Neural progenitor cell (in vitro differentiated cells): ENCODE measurements around the gene P2RX7. TPM values are rescaled to one million over a fixed set of nuclear protein-coding genes. Genes with fewer than 3 reads are reported as not detected.

Source experiments
- DNase-seq: peaks from one replicate; pipeline ENCODE4 v3.0.0-alpha.2; 2016; ENCODE audit warnings: low spot score
- H2AFZ ChIP-seq: fragments of 200-600 bp; sonication (generic); replicated peaks from 2 replicates; pipeline ENCODE4 v1.6.1; 2016; ENCODE audit warnings: antibody characterized with exemption
- H3F3A ChIP-seq: fragments of 200-600 bp; sonication (generic); 2 replicates; pipeline ENCODE4 v1.6.1; 2016; ENCODE audit warnings: antibody characterized with exemption, low read depth
- H3K27ac ChIP-seq: fragments of 200-600 bp; sonication (generic); 2 replicates; pipeline ENCODE4 v1.5.1; 2016; ENCODE audit warnings: mild to moderate bottlenecking
- H3K27me3 ChIP-seq: fragments of 200-600 bp; sonication (generic); 2 replicates; pipeline ENCODE4 v1.6.1; 2016; ENCODE audit warnings: mild to moderate bottlenecking, moderate library complexity
- H3K36me3 ChIP-seq: fragments of 200-600 bp; sonication (generic); 2 replicates; pipeline ENCODE4 v1.5.1; 2016
- H3K4me1 ChIP-seq: fragments of 200-600 bp; sonication (generic); 2 replicates; pipeline ENCODE4 v1.6.1; 2016; ENCODE audit warnings: mixed run types
- H3K4me2 ChIP-seq: fragments of 200-600 bp; sonication (generic); 2 replicates; pipeline ENCODE4 v1.6.1; 2016
- H3K4me3 ChIP-seq: fragments of 200-600 bp; sonication (generic); 2 replicates; pipeline ENCODE4 v1.5.1; 2016
- H3K79me2 ChIP-seq: fragments of 200-600 bp; sonication (generic); 2 replicates; pipeline ENCODE4 v1.6.1; 2016; ENCODE audit warnings: low read depth
- H3K9ac ChIP-seq: fragments of 200-600 bp; sonication (generic); 2 replicates; pipeline ENCODE4 v1.6.1; 2016
- H3K9me3 ChIP-seq: fragments of 200-600 bp; sonication (generic); 2 replicates; pipeline ENCODE4 v1.5.1; 2016; ENCODE audit warnings: low read depth
- H4K20me1 ChIP-seq: fragments of 200-600 bp; sonication (generic); 2 replicates; pipeline ENCODE4 v1.6.1; 2016; ENCODE audit warnings: low read depth
- H3K27ac Mint-ChIP-seq: 3 replicates; pipeline ENCODE4 v1.8.0; 2021; ENCODE audit warnings: mixed read lengths
- H3K27me3 Mint-ChIP-seq: 2 replicates; pipeline ENCODE4 v1.8.0; 2022; ENCODE audit warnings: low read depth, mild to moderate bottlenecking, inconsistent platforms, moderate library complexity, mixed read lengths; ENCODE audit not compliant: insufficient read depth
- H3K36me3 Mint-ChIP-seq: 3 replicates; pipeline ENCODE4 v1.8.0; 2021; ENCODE audit warnings: mixed read lengths
- H3K4me1 Mint-ChIP-seq: 3 replicates; pipeline ENCODE4 v1.8.0; 2021; ENCODE audit warnings: mixed read lengths
- H3K4me3 Mint-ChIP-seq: 3 replicates; pipeline ENCODE4 v1.8.0; 2021; ENCODE audit warnings: mild to moderate bottlenecking, moderate library complexity, mixed read lengths
- H3K9me3 Mint-ChIP-seq: 3 replicates; pipeline ENCODE4 v1.8.0; 2020; ENCODE audit warnings: mixed read lengths
- EZH2 ChIP-seq: fragments of 200-600 bp; sonication (generic); IDR thresholded peaks from 2 replicates; pipeline ENCODE4 v1.6.1; 2017; ENCODE audit warnings: antibody characterized with exemption, mild to moderate bottlenecking, moderate library complexity
- EZH2phosphoT487 ChIP-seq: fragments of 200-600 bp; sonication (generic); IDR thresholded peaks from 2 replicates; pipeline ENCODE4 v1.6.1; 2017; ENCODE audit warnings: antibody characterized with exemption
- total RNA-seq: library from RNA; depleted of rRNA; stranded (reverse); fragments of >200 nt; gene quantifications from 2 replicates; pipeline ENCODE4 v1.2.3, GENCODE V29; 2015; ENCODE audit warnings: low replicate concordance
- TF ChIP-seq, protein P1 (sequence below): fragments of 200-600 bp; sonication (generic); IDR thresholded peaks from 2 replicates; pipeline ENCODE4 v1.5.1; 2017; ENCODE audit warnings: antibody characterized with exemption, mild to moderate bottlenecking

P2RX7 gene
- total RNA-seq, 1 donor from 2014 or later = 0.71 TPM

DNA sequence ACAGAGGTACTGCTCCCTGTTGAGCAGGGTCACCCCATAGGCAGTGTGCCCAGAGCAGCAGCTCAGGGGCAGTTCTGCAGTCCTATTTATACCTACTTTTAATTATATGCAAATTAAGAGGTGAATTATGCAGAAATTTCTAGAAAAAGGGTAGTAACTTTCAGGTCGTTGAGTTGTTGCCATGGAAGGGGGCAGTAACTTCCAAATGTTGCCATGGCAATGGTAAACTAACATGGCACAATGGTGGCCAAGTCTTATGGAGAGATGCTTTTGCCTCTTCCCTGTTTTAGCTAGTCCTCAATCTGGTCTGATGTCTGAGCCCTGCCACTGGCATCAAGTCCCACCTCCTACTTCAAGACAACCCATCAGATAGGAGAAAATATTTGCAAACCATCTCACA is 30.4 kb upstream of the P2RX7 start:
- Histone ChIP-seq H3F3A (no peaks in the 10 kb centered on the region), H3K4me3 (no peak overlapping the region), H3K36me3 (no peaks in the 10 kb centered on the region), H2AFZ (no peak overlapping the region), H3K27ac (no peak overlapping the region), H3K27me3 (no peaks in the 10 kb centered on the region), H3K4me2 (no peak overlapping the region), H3K9me3 (no peaks in the 10 kb centered on the region), H3K9ac (no peak overlapping the region), H4K20me1 (no peaks in the 10 kb centered on the region), H3K4me1 (no peaks in the 10 kb centered on the region), H3K79me2 (no peaks in the 10 kb centered on the region)
- TF ChIP-seq EZH2 = no peak
- TF ChIP-seq, protein P1, sequence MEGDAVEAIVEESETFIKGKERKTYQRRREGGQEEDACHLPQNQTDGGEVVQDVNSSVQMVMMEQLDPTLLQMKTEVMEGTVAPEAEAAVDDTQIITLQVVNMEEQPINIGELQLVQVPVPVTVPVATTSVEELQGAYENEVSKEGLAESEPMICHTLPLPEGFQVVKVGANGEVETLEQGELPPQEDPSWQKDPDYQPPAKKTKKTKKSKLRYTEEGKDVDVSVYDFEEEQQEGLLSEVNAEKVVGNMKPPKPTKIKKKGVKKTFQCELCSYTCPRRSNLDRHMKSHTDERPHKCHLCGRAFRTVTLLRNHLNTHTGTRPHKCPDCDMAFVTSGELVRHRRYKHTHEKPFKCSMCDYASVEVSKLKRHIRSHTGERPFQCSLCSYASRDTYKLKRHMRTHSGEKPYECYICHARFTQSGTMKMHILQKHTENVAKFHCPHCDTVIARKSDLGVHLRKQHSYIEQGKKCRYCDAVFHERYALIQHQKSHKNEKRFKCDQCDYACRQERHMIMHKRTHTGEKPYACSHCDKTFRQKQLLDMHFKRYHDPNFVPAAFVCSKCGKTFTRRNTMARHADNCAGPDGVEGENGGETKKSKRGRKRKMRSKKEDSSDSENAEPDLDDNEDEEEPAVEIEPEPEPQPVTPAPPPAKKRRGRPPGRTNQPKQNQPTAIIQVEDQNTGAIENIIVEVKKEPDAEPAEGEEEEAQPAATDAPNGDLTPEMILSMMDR = no peak
- no peak for TF ChIP-seq EZH2phosphoT487
- no peak for DNase-seq
- Mint-ChIP-seq H3K4me3 (no peak overlapping the region), H3K4me1 (no peaks in the 10 kb centered on the region), H3K27me3 (peaks cover 6% of the 10 kb centered on the region), H3K36me3 (no peaks in the 10 kb centered on the region), H3K9me3 (peaks cover 18% of the 10 kb centered on the region), H3K27ac (no peak overlapping the region)

DNA sequence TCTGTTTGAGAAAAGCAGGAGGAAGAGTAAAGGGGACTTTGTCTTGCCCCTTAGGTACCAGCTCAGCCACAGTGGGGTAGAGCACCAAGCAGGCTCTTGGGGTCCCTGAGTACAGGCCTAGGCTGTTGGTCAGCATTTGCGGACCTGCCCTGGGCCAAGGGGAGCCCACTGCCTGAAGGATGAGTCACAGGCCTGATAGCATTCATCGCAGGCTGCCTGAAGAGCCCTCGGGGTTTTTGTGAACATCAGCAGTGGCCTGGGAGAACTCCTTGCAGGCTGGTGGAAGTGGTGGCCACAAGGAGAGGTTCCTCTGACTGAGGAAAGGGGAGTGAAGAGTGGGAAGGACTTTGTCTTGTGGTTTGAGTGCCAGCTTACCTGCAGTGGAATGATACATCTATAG is 25.0 kb upstream of the P2RX7 start:
- H4K20me1 ChIP-seq = no peaks in the 10 kb centered on the region
- Mint-ChIP-seq H3K36me3 (no peaks in the 10 kb centered on the region), H3K27me3 (peaks cover 4% of the 10 kb centered on the region), H3K4me1 (no peaks in the 10 kb centered on the region), H3K27ac (peak overlapping the region; percentile 87), H3K9me3 (peaks cover 3% of the 10 kb centered on the region), H3K4me3 (no peak overlapping the region)
- no peaks in the 10 kb centered on the region for H3F3A ChIP-seq
- no peak overlapping the region for H3K9ac ChIP-seq
- H3K27ac ChIP-seq = no peak overlapping the region
- H3K79me2 ChIP-seq = no peaks in the 10 kb centered on the region
- DNase-seq = no peak
- H3K36me3 ChIP-seq = no peaks in the 10 kb centered on the region
- no peaks in the 10 kb centered on the region for H3K9me3 ChIP-seq
- no peak overlapping the region for H3K4me2 ChIP-seq
- H3K4me3 ChIP-seq = no peak overlapping the region
- no peak overlapping the region for H2AFZ ChIP-seq
- TF ChIP-seq, protein P1 = no peak
- TF ChIP-seq EZH2phosphoT487 = no peak
- TF ChIP-seq EZH2 = no peak
- H3K4me1 ChIP-seq = no peaks in the 10 kb centered on the region
- no peaks in the 10 kb centered on the region for H3K27me3 ChIP-seq

DNA sequence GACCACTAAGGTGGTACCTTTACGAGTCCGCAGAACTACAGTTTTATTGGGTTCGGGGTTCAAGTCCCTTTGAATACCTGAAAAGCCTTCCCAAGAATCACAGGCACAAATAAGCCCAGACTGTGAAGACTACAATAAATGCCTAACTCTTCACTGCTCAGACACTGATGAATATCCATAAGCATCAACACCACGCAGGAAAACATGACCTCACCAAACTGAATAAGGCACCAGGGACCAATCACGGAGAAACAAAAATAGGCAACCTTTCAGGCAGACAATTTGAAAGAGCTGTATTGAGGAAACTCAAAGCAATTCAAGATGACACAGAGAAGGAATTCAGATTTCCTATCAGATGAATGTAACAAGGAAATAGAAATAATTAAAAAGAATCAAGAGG is 24.2 kb upstream of the P2RX7 start:
- H3K27me3 Mint-ChIP-seq = peaks cover 4% of the 10 kb centered on the region
- H3K27me3 ChIP-seq = no peaks in the 10 kb centered on the region
- H3K36me3 Mint-ChIP-seq = no peaks in the 10 kb centered on the region
- H3K79me2 ChIP-seq = no peaks in the 10 kb centered on the region
- no peak overlapping the region for H3K4me3 Mint-ChIP-seq
- no peak overlapping the region for H3K27ac ChIP-seq
- no peak for DNase-seq
- H3K4me1 ChIP-seq = no peaks in the 10 kb centered on the region
- H3K9me3 Mint-ChIP-seq = peaks cover 3% of the 10 kb centered on the region
- no peak overlapping the region for H3K9ac ChIP-seq
- no peak overlapping the region for H3K4me3 ChIP-seq
- H3K9me3 ChIP-seq = no peaks in the 10 kb centered on the region
- no peaks in the 10 kb centered on the region for H3K4me1 Mint-ChIP-seq
- no peaks in the 10 kb centered on the region for H3K36me3 ChIP-seq
- no peaks in the 10 kb centered on the region for H3F3A ChIP-seq
- no peaks in the 10 kb centered on the region for H4K20me1 ChIP-seq
- TF ChIP-seq EZH2 (no peak), EZH2phosphoT487 (no peak)
- TF ChIP-seq, protein P1 = no peak
- no peak overlapping the region for H3K27ac Mint-ChIP-seq
- no peak overlapping the region for H3K4me2 ChIP-seq
- no peak overlapping the region for H2AFZ ChIP-seq
